HepG2 (cell line): ENCODE results near the gene BAIAP2L2. TPM values are rescaled to one million over a fixed set of nuclear protein-coding genes. Genes with fewer than 3 reads are reported as not detected.

Source experiments
- ATAC-seq: fragments of 200-7000 bp; cut with Tn5 transposase; 3 replicates; pipeline ENCODE4 v1.9.1; 2020; ENCODE audit warnings: mild to moderate bottlenecking, moderate library complexity
- BruUV-seq: library from RNA; stranded (reverse); fragments of 400-500 nt; replicated peaks from 2 replicates; lab custom pipeline; 2021; lab: Mats Ljungman, UMichigan
- CTCF ChIA-PET: fragments of 300-600 bp; formaldehyde crosslinking; extraction: SDS; loops from one replicate; lab custom pipeline; 2021; ENCODE audit warnings: low total read pairs, inconsistent platforms, low intra/inter-chr PET ratio; lab: Yijun Ruan, JAX
- POLR2A ChIA-PET: fragments of 350-600 bp; sonication (Branson Sonifier 250); formaldehyde crosslinking; loops from one replicate; lab custom pipeline; 2020; ENCODE audit warnings: antibody characterized with exemption, inconsistent platforms; lab: Yijun Ruan, JAX
- DNase-seq: peaks from one replicate; pipeline ENCODE4 v3.0.0-alpha.2; 2015; ENCODE audit warnings: low spot score
- FAIRE-seq: peaks from 3 replicates; lab custom pipeline; 2011; peaks lifted over from hg19 to GRCh38; lab: Jason Lieb, UNC
- H2AFZ ChIP-seq: one replicate; pipeline ENCODE4 v1.6.1; 2011; ENCODE audit warnings: low read length, inconsistent platforms
- H3K27ac ChIP-seq: fragments of 300-600 bp; 3 replicates; pipeline ENCODE4 v1.8.0; 2011; ENCODE audit warnings: mixed run types, mild to moderate bottlenecking, mixed read lengths, low read length, inconsistent platforms; ENCODE audit not compliant: insufficient read depth; ENCODE audit errors: extremely low read length
- H3K27me3 ChIP-seq, 2 experiments: fragments of 200-600 bp in 1 of 2; 2 replicates in 1 of 2; 3 replicates in 1 of 2; pipeline versions ENCODE4 v1.6.0 to v1.8.0; 2011; ENCODE audit warnings: low read length in 2 of 2, mild to moderate bottlenecking in 2 of 2, moderate library complexity in 2 of 2, inconsistent platforms in 1 of 2; ENCODE audit not compliant: insufficient read depth in 2 of 2, control insufficient read depth in 1 of 2
- H3K36me3 ChIP-seq, 2 experiments: fragments of 200-600 bp in 1 of 2; replicated peaks in 1 of 2; 2 replicates in 1 of 2; 3 replicates in 1 of 2; pipeline versions ENCODE4 v1.5.1 to v1.8.0; 2011; ENCODE audit warnings: low read length in 2 of 2, inconsistent platforms in 1 of 2; ENCODE audit not compliant: insufficient read depth in 2 of 2, control insufficient read depth in 1 of 2
- H3K4me1 ChIP-seq: 2 replicates; pipeline ENCODE4 v1.5.1; 2012; ENCODE audit warnings: low read length, inconsistent platforms; ENCODE audit not compliant: insufficient read depth
- H3K4me2 ChIP-seq: 2 replicates; pipeline ENCODE4 v1.6.0; 2011; ENCODE audit warnings: low read depth, low read length, inconsistent platforms
- H3K4me3 ChIP-seq, 3 experiments: fragments of 200-600 bp in 1 of 3; sonication (generic), shearing (Covaris generic) in 1 of 3; replicated peaks in 1 of 3; 2 replicates each; pipeline ENCODE4 v1.5.1; 2011 to 2016; ENCODE audit warnings: low read length in 3 of 3, inconsistent platforms in 2 of 3, low read depth in 2 of 3, mild to moderate bottlenecking in 2 of 3, control low read depth in 1 of 3, mixed read lengths in 1 of 3; ENCODE audit not compliant: insufficient read depth in 1 of 3
- H3K79me2 ChIP-seq: one replicate; pipeline ENCODE4 v1.6.1; 2011; ENCODE audit warnings: low read length, inconsistent platforms; ENCODE audit not compliant: insufficient read depth
- H3K9ac ChIP-seq: 2 replicates; pipeline ENCODE4 v1.6.0; 2011; ENCODE audit warnings: mild to moderate bottlenecking, low read depth, low read length, inconsistent platforms; ENCODE audit not compliant: insufficient read depth
- H3K9me3 ChIP-seq: 2 replicates; pipeline ENCODE4 v1.5.1; 2012; ENCODE audit warnings: mild to moderate bottlenecking, low read length
- H4K20me1 ChIP-seq: 2 replicates; pipeline ENCODE4 v1.6.0; 2011; ENCODE audit warnings: inconsistent platforms, mild to moderate bottlenecking, low read length, moderate library complexity; ENCODE audit not compliant: insufficient read depth
- GABPB1 ChIP-seq: IDR thresholded peaks from 2 replicates; pipeline ENCODE4 v1.6.1; 2016; ENCODE audit warnings: mild to moderate bottlenecking, missing genetic modification reagents, moderate library complexity, missing compliant biosample characterization
- NPAS2 ChIP-seq: sonication (generic); formaldehyde crosslinking; IDR thresholded peaks from 2 replicates; pipeline ENCODE4 v1.8.0; 2022; ENCODE audit warnings: mild to moderate bottlenecking, missing genetic modification reagents, borderline replicate concordance
- PHF5A ChIP-seq: IDR thresholded peaks from one replicate; pipeline ENCODE4 v1.6.1; 2018; ENCODE audit warnings: low read depth, missing genetic modification reagents; ENCODE audit not compliant: unreplicated experiment
- RBFOX2 ChIP-seq: fragments of 200-400 bp; formaldehyde crosslinking; IDR thresholded peaks from 2 replicates; pipeline ENCODE4 v1.6.1; 2017; ENCODE audit warnings: low read depth, mild to moderate bottlenecking, low read length
- SMAD3 ChIP-seq: sonication (generic); formaldehyde crosslinking; IDR thresholded peaks from 2 replicates; pipeline ENCODE4 v1.4.0; 2020; ENCODE audit warnings: missing genetic modification reagents
- SPEN ChIP-seq: sonication (generic); formaldehyde crosslinking; IDR thresholded peaks from 2 replicates; pipeline ENCODE4 v1.5.1; 2020; ENCODE audit warnings: low read depth, mild to moderate bottlenecking, missing genetic modification reagents
- ZEB1 ChIP-seq: IDR thresholded peaks from 2 replicates; pipeline ENCODE4 v1.6.1; 2012; ENCODE audit warnings: mild to moderate bottlenecking, low read depth, inconsistent platforms; ENCODE audit not compliant: insufficient replicate concordance
- ZNF101 ChIP-seq: sonication (generic); formaldehyde crosslinking; IDR thresholded peaks from 2 replicates; pipeline ENCODE4 v1.4.0; 2020; ENCODE audit warnings: mild to moderate bottlenecking, low read depth, missing genetic modification reagents, borderline replicate concordance
- ZNF782 ChIP-seq: sonication (generic); formaldehyde crosslinking; IDR thresholded peaks from 2 replicates; pipeline ENCODE4 v1.4.0; 2020; ENCODE audit warnings: missing genetic modification reagents, mild to moderate bottlenecking, borderline replicate concordance
- WGBS: methylation state at CpG from one replicate; pipeline ENCODE4 v1.1.6; 2017; ENCODE audit warnings: low lambda C conversion rate; 5-methylcytosine and 5-hydroxymethylcytosine counted together
- in situ Hi-C: cut with HindIII; loops from 2 replicates; pipeline ENCODE4 v1.10.0; 2017; ENCODE audit warnings: low pct_unique_long_range_greater_than_20kb; ENCODE audit not compliant: extremely low pct_ligation_motif_present
- intact Hi-C: fragments of 100-400 bp; cut with micrococcal nuclease; formaldehyde crosslinking; loops from one replicate; pipeline ENCODE4 v1.10.0; 2022; ENCODE audit not compliant: unreplicated experiment
- polyA plus RNA-seq, 8 experiments: library from polyadenylated mRNA; depleted of rRNA in 3 of 8; stranded (reverse) in 7 of 8; unstranded in 1 of 8; fragments of >200 nt; fragmentation: Illumina TruSeq in 4 of 8; extraction: Trizol in 4 of 8; gene quantifications; 2 replicates each; pipeline versions ENCODE4 v1.2.1 to v1.2.3, GENCODE V29; 2011 to 2016; ENCODE audit warnings: low read depth in 4 of 8, missing spikeins in 1 of 8, mixed read lengths in 1 of 8; ENCODE audit not compliant: insufficient read depth in 1 of 8
- total RNA-seq, 5 experiments: library from RNA; depleted of rRNA; stranded (reverse); fragments of >200 nt; fragmentation: Illumina TruSeq; extraction: Trizol; gene quantifications; 2 replicates each; pipeline ENCODE4 v1.2.3, GENCODE V29; 2016; ENCODE audit warnings: low read depth in 1 of 5
- TF ChIP-seq, protein P1 (sequence below): sonication (generic); formaldehyde crosslinking; IDR thresholded peaks from 2 replicates; pipeline ENCODE4 v1.4.0; 2020; ENCODE audit warnings: mild to moderate bottlenecking, missing genetic modification reagents
- TF ChIP-seq, protein P2 (sequence below): IDR thresholded peaks from 2 replicates; pipeline ENCODE4 v1.6.1; 2016; ENCODE audit warnings: low read depth, missing genetic modification reagents, missing compliant biosample characterization
- TF ChIP-seq, protein P3 (sequence below): sonication (generic); formaldehyde crosslinking; IDR thresholded peaks from 2 replicates; pipeline ENCODE4 v1.4.0; 2020; ENCODE audit warnings: missing genetic modification reagents
- TF ChIP-seq, protein P4 (sequence below): sonication (generic); formaldehyde crosslinking; IDR thresholded peaks from 2 replicates; pipeline ENCODE4 v1.9.0; 2021; ENCODE audit warnings: missing genetic modification reagents, borderline replicate concordance

The BAIAP2L2 gene
- total and polyA plus RNA-seq, 2 of the 13 experiments (the other 11 are each of a cell fraction or from before 2014, with no cell fraction given) = 4.4 to 7.5 TPM

DNA sequence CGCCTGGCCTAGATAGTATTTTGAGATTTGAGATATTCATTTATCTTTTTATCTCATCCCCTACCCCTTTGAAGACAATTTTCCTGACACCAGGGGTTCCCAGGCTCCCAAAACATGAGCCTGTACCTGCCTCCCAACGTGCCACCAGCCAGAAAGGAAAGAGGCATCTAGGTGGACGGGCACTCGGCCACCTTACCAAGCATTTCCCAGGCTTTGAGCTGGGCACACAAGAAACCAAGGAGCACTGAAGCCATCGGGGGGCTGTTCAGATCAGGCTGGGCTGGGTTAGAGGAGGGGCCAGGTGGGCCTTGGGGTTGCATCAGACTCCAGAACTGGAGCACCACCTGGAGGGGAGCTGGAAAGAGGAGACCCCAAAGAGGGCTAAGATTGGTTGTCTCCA, 28.5 kb upstream of the BAIAP2L2 start:
- CTCF ChIA-PET = no interaction called here
- TF ChIP-seq, protein P1, sequence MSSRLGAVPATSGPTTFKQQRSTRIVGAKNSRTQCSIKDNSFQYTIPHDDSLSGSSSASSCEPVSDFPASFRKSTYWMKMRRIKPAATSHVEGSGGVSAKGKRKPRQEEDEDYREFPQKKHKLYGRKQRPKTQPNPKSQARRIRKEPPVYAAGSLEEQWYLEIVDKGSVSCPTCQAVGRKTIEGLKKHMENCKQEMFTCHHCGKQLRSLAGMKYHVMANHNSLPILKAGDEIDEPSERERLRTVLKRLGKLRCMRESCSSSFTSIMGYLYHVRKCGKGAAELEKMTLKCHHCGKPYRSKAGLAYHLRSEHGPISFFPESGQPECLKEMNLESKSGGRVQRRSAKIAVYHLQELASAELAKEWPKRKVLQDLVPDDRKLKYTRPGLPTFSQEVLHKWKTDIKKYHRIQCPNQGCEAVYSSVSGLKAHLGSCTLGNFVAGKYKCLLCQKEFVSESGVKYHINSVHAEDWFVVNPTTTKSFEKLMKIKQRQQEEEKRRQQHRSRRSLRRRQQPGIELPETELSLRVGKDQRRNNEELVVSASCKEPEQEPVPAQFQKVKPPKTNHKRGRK (CRISPR knock-in tag) = no peak
- TF ChIP-seq, protein P2, sequence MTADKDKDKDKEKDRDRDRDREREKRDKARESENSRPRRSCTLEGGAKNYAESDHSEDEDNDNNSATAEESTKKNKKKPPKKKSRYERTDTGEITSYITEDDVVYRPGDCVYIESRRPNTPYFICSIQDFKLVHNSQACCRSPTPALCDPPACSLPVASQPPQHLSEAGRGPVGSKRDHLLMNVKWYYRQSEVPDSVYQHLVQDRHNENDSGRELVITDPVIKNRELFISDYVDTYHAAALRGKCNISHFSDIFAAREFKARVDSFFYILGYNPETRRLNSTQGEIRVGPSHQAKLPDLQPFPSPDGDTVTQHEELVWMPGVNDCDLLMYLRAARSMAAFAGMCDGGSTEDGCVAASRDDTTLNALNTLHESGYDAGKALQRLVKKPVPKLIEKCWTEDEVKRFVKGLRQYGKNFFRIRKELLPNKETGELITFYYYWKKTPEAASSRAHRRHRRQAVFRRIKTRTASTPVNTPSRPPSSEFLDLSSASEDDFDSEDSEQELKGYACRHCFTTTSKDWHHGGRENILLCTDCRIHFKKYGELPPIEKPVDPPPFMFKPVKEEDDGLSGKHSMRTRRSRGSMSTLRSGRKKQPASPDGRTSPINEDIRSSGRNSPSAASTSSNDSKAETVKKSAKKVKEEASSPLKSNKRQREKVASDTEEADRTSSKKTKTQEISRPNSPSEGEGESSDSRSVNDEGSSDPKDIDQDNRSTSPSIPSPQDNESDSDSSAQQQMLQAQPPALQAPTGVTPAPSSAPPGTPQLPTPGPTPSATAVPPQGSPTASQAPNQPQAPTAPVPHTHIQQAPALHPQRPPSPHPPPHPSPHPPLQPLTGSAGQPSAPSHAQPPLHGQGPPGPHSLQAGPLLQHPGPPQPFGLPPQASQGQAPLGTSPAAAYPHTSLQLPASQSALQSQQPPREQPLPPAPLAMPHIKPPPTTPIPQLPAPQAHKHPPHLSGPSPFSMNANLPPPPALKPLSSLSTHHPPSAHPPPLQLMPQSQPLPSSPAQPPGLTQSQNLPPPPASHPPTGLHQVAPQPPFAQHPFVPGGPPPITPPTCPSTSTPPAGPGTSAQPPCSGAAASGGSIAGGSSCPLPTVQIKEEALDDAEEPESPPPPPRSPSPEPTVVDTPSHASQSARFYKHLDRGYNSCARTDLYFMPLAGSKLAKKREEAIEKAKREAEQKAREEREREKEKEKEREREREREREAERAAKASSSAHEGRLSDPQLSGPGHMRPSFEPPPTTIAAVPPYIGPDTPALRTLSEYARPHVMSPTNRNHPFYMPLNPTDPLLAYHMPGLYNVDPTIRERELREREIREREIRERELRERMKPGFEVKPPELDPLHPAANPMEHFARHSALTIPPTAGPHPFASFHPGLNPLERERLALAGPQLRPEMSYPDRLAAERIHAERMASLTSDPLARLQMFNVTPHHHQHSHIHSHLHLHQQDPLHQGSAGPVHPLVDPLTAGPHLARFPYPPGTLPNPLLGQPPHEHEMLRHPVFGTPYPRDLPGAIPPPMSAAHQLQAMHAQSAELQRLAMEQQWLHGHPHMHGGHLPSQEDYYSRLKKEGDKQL = no peak
- TF ChIP-seq ZNF101 (CRISPR knock-in tag) (no peak), SMAD3 (CRISPR knock-in tag) (no peak), ZNF782 (CRISPR knock-in tag) (no peak), NPAS2 (CRISPR knock-in tag) (no peak), GABPB1 (no peak), ZEB1 (no peak), RBFOX2 (no peak), PHF5A (no peak), SPEN (CRISPR knock-in tag) (no peak)
- TF ChIP-seq, protein P3, sequence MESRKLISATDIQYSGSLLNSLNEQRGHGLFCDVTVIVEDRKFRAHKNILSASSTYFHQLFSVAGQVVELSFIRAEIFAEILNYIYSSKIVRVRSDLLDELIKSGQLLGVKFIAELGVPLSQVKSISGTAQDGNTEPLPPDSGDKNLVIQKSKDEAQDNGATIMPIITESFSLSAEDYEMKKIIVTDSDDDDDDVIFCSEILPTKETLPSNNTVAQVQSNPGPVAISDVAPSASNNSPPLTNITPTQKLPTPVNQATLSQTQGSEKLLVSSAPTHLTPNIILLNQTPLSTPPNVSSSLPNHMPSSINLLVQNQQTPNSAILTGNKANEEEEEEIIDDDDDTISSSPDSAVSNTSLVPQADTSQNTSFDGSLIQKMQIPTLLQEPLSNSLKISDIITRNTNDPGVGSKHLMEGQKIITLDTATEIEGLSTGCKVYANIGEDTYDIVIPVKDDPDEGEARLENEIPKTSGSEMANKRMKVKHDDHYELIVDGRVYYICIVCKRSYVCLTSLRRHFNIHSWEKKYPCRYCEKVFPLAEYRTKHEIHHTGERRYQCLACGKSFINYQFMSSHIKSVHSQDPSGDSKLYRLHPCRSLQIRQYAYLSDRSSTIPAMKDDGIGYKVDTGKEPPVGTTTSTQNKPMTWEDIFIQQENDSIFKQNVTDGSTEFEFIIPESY (CRISPR knock-in tag) = no peak
- TF ChIP-seq, protein P4, sequence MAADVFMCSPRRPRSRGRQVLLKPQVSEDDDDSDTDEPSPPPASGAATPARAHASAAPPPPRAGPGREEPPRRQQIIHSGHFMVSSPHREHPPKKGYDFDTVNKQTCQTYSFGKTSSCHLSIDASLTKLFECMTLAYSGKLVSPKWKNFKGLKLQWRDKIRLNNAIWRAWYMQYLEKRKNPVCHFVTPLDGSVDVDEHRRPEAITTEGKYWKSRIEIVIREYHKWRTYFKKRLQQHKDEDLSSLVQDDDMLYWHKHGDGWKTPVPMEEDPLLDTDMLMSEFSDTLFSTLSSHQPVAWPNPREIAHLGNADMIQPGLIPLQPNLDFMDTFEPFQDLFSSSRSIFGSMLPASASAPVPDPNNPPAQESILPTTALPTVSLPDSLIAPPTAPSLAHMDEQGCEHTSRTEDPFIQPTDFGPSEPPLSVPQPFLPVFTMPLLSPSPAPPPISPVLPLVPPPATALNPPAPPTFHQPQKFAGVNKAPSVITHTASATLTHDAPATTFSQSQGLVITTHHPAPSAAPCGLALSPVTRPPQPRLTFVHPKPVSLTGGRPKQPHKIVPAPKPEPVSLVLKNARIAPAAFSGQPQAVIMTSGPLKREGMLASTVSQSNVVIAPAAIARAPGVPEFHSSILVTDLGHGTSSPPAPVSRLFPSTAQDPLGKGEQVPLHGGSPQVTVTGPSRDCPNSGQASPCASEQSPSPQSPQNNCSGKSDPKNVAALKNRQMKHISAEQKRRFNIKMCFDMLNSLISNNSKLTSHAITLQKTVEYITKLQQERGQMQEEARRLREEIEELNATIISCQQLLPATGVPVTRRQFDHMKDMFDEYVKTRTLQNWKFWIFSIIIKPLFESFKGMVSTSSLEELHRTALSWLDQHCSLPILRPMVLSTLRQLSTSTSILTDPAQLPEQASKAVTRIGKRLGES (CRISPR knock-in tag) = no peak

More for the DNA sequence above, 28.5 kb upstream of the BAIAP2L2 start:
- ATAC-seq (no peak), DNase-seq (no peak), FAIRE-seq (no peak)
- BruUV-seq = no TSS peak
- H3K9ac ChIP-seq = no peak overlapping the region
- H3K27ac ChIP-seq = no peak overlapping the region
- intact Hi-C loops = no loop called here
- no peak overlapping the region for H2AFZ ChIP-seq
- H3K9me3 ChIP-seq = no peaks in the 10 kb centered on the region
- in situ Hi-C loops = no loop called here
- POLR2A ChIA-PET = no interaction called here
- no peaks in the 10 kb centered on the region for H3K36me3 ChIP-seq
- no peak overlapping the region for H3K4me2 ChIP-seq
- no peaks in the 10 kb centered on the region; a peak in 1 of 5 replicates for H3K27me3 ChIP-seq
- H4K20me1 ChIP-seq = no peaks in the 10 kb centered on the region
- H3K4me3 ChIP-seq = no peak overlapping the region
- H3K79me2 ChIP-seq = no peaks in the 10 kb centered on the region
- WGBS = 92% methylated on average over 5 of the region's 5 CpGs
- no peaks in the 10 kb centered on the region for H3K4me1 ChIP-seq
